A673 (cell line): Measurements from ENCODE around the gene ZNF48. TPM values are rescaled to one million over a fixed set of nuclear protein-coding genes. Genes with fewer than 3 reads are reported as not detected.

ENCODE experiments used
- BruUV-seq: library from RNA; stranded (reverse); fragments of 400-500 nt; replicated peaks from 2 replicates; lab custom pipeline; 2021; lab: Mats Ljungman, UMichigan
- CTCF ChIA-PET: fragments of 300-600 bp; sonication (Branson Sonifier 250); formaldehyde crosslinking; loops from one replicate; lab custom pipeline; 2022; ENCODE audit warnings: antibody characterized with exemption; lab: Charles Lee
- POLR2A ChIA-PET: fragments of 300-600 bp; sonication (Branson Sonifier 250); formaldehyde crosslinking; loops from one replicate; lab custom pipeline; 2022; ENCODE audit warnings: antibody characterized with exemption; ENCODE audit not compliant: low non-redundant PET; lab: Charles Lee
- DNase-seq: peaks from one replicate; pipeline ENCODE4 v3.0.0-alpha.2; 2015; ENCODE audit warnings: low spot score
- H3K27ac ChIP-seq: fragments of 200-600 bp; sonication (generic); 2 replicates; pipeline ENCODE4 v1.5.1; 2016; ENCODE audit warnings: mixed run types, low read depth, mild to moderate bottlenecking, mixed read lengths, antibody characterized with exemption, low read length; ENCODE audit not compliant: poor library complexity, severe bottlenecking
- H3K27me3 ChIP-seq: fragments of 200-600 bp; sonication (generic); replicated peaks from 2 replicates; pipeline ENCODE4 v1.6.1; 2017; ENCODE audit warnings: mixed run types, low read depth, mild to moderate bottlenecking, mixed read lengths, antibody characterized with exemption, low read length; ENCODE audit not compliant: insufficient read depth, poor library complexity
- H3K36me3 ChIP-seq: fragments of 200-600 bp; sonication (generic); 2 replicates; pipeline ENCODE4 v1.6.1; 2016; ENCODE audit warnings: mixed run types, mild to moderate bottlenecking, mixed read lengths, antibody characterized with exemption, low read length; ENCODE audit not compliant: insufficient read depth, poor library complexity, severe bottlenecking
- H3K4me1 ChIP-seq: fragments of 200-600 bp; sonication (generic); 2 replicates; pipeline ENCODE4 v1.6.1; 2017; ENCODE audit warnings: mixed run types, mild to moderate bottlenecking, mixed read lengths, antibody characterized with exemption, low read length; ENCODE audit not compliant: insufficient read depth, poor library complexity, severe bottlenecking
- H3K4me3 ChIP-seq: fragments of 200-600 bp; sonication (generic); 2 replicates; pipeline ENCODE4 v1.5.1; 2016; ENCODE audit warnings: low read depth, mixed run types, mild to moderate bottlenecking, mixed read lengths, low read length; ENCODE audit not compliant: poor library complexity, severe bottlenecking
- H3K9me3 ChIP-seq: fragments of 200-600 bp; sonication (generic); 2 replicates; pipeline ENCODE4 v1.6.1; 2016; ENCODE audit warnings: mixed run types, low read depth, mild to moderate bottlenecking, mixed read lengths, antibody characterized with exemption, low read length; ENCODE audit not compliant: poor library complexity, severe bottlenecking
- EZH2 ChIP-seq: fragments of 200-600 bp; sonication (generic); IDR thresholded peaks from 2 replicates; pipeline ENCODE4 v1.6.1; 2017; ENCODE audit warnings: borderline replicate concordance, low read depth, mild to moderate bottlenecking, mixed read lengths, antibody characterized with exemption, low read length; ENCODE audit not compliant: poor library complexity, severe bottlenecking
- intact Hi-C: fragments of 100-400 bp; cut with micrococcal nuclease; formaldehyde crosslinking; loops from one replicate; pipeline ENCODE4 v1.10.0; 2022; ENCODE audit not compliant: unreplicated experiment
- total RNA-seq: library from RNA; stranded (reverse); gene quantifications from 2 replicates; pipeline ENCODE4 v1.2.3, GENCODE V29; 2021
- TF ChIP-seq, protein P1 (sequence below): fragments of 300-800, 200-600 bp; sonication (generic); conservative IDR thresholded peaks from 2 replicates; pipeline ENCODE4 v1.5.1; 2017; ENCODE audit warnings: low read depth, mild to moderate bottlenecking, antibody characterized with exemption, low read length, moderate library complexity, mixed read lengths

The ZNF48 gene
- total RNA-seq, 1 experiment from 2014 or later = 22.0 TPM

- no peak for DNase-seq
- CTCF ChIA-PET = no interaction called here
- Histone ChIP-seq H3K27ac (peak overlapping the region; percentile 100), H3K27me3 (no peaks in the 10 kb centered on the region), H3K4me1 (peaks cover 11% of the 10 kb centered on the region), H3K4me3 (no peak overlapping the region), H3K9me3 (no peaks in the 10 kb centered on the region), H3K36me3 (no peaks in the 10 kb centered on the region)
- TF ChIP-seq EZH2 = no peak
- TF ChIP-seq, protein P1, sequence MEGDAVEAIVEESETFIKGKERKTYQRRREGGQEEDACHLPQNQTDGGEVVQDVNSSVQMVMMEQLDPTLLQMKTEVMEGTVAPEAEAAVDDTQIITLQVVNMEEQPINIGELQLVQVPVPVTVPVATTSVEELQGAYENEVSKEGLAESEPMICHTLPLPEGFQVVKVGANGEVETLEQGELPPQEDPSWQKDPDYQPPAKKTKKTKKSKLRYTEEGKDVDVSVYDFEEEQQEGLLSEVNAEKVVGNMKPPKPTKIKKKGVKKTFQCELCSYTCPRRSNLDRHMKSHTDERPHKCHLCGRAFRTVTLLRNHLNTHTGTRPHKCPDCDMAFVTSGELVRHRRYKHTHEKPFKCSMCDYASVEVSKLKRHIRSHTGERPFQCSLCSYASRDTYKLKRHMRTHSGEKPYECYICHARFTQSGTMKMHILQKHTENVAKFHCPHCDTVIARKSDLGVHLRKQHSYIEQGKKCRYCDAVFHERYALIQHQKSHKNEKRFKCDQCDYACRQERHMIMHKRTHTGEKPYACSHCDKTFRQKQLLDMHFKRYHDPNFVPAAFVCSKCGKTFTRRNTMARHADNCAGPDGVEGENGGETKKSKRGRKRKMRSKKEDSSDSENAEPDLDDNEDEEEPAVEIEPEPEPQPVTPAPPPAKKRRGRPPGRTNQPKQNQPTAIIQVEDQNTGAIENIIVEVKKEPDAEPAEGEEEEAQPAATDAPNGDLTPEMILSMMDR = no peak
- no TSS peak for BruUV-seq
- intact Hi-C loops = no loop called here
- POLR2A ChIA-PET = no interaction called here
These were observed 18.7 kb upstream of the ZNF48 start for GRCh38 chr16:30376461-30376902.

GRCh38 chr16:30377050-30377811 is 18.0 kb upstream of the ZNF48 start:
- no TSS peak for BruUV-seq
- peak overlapping the region; percentile 88 for H3K4me3 ChIP-seq
- H3K36me3 ChIP-seq = no peaks in the 10 kb centered on the region
- H3K4me1 ChIP-seq = peaks cover 6% of the 10 kb centered on the region
- ChIA-PET CTCF (interaction anchor here (0.8 kb wide), 1 partner anchor 221 kb away, joined by 4 read pairs; no protein-coding TSS in a partner anchor), POLR2A (interaction anchor here (0.6 kb wide), 1 partner anchor 50 kb away, joined by 3 read pairs; no protein-coding TSS in a partner anchor)
- peak overlapping the region; percentile 100 for H3K27ac ChIP-seq
- TF ChIP-seq EZH2 = no peak
- TF ChIP-seq, protein P1 = no peak
- H3K27me3 ChIP-seq = no peaks in the 10 kb centered on the region
- DNase-seq = no peak
- H3K9me3 ChIP-seq = no peaks in the 10 kb centered on the region
- intact Hi-C loops = no loop called here

DNA sequence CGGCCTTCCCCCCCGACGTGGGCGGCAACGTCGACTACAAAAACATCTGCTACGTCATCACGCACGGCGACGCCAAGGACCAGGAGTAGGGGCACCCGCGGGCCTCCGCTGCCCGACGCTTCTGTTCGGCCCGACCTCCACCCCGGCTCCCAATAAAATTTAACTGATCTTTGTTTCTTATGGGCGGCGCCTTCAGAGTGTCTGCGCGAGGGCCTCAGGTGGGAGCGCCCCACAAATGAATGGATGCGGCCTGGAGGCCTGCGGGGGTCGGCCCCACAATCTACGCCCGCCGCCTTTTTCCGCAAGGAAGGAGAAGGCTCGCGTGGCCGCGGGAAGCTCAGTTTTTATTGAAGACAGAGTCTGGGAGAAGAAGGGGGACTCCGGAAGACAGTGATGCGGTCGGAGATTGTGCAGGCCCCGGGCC is 17.4 kb upstream of the ZNF48 start:
- TF ChIP-seq, protein P1 = no peak
- TF ChIP-seq EZH2 = no peak
- BruUV-seq = TSS peak; percentile 79
- H3K27ac ChIP-seq = peak overlapping the region; percentile 100
- H3K4me3 ChIP-seq = peak overlapping the region; percentile 88
- no peaks in the 10 kb centered on the region for H3K9me3 ChIP-seq
- peak; percentile 92 for DNase-seq
- intact Hi-C loops = no loop called here
- H3K36me3 ChIP-seq = no peaks in the 10 kb centered on the region
- ChIA-PET CTCF (no interaction called here), POLR2A (interaction anchor here (0.6 to 0.8 kb wide), 2 partner anchors 29 to 51 kb away, joined by 3 read pairs; no protein-coding TSS in a partner anchor)
- H3K4me1 ChIP-seq = peaks cover 6% of the 10 kb centered on the region
- no peaks in the 10 kb centered on the region for H3K27me3 ChIP-seq
